T47D (cell line): ENCODE data around the gene DEGS2.

Experiments used
- DNase-seq, 2 experiments: peaks; one replicate each; pipeline versions ENCODE4 v3.0.0 to v3.0.0-alpha.2; 2011 to 2012; ENCODE audit warnings: low read depth in 1 of 2, low spot score in 1 of 2
- JUND ChIP-seq: IDR thresholded peaks from 2 replicates; pipeline ENCODE4 v1.6.1; 2012; ENCODE audit warnings: low read depth
- in situ Hi-C: cut with HindIII; loops from 2 replicates; pipeline ENCODE4 v1.10.0; 2016; ENCODE audit warnings: low sequenced_read_pairs, low pct_unique_long_range_greater_than_20kb

Gene DEGS2

GRCh38 chr14:100106250-100107112 lies 53.0 kb downstream of the DEGS2 start:
- no peak for DNase-seq
- TF ChIP-seq JUND: no peak
- in situ Hi-C loops: no loop called here

- DNase-seq: no peak
- in situ Hi-C loops: no loop called here
- TF ChIP-seq JUND: no peak
These were observed 53.9 kb downstream of the DEGS2 start for GRCh38 chr14:100105357-100106169.

GRCh38 chr14:100104523-100105300 lies 54.7 kb downstream of the DEGS2 start:
- no peak for TF ChIP-seq JUND
- DNase-seq: no peak
- in situ Hi-C loops: no loop called here

- in situ Hi-C loops: no loop called here
- DNase-seq: no peak
- TF ChIP-seq JUND: no peak
These were observed 55.5 kb downstream of the DEGS2 start for GRCh38 chr14:100104006-100104352.

GRCh38 chr14:100103250-100104005 lies 56.0 kb downstream of the DEGS2 start:
- in situ Hi-C loops: no loop called here
- no peak for DNase-seq
- TF ChIP-seq JUND: no peak

- DNase-seq: no peak
- no peak for TF ChIP-seq JUND
- in situ Hi-C loops: no loop called here
These were observed 57.2 kb downstream of the DEGS2 start for GRCh38 chr14:100102156-100102785.

GRCh38 chr14:100100032-100100703 lies 59.3 kb downstream of the DEGS2 start:
- no peak for TF ChIP-seq JUND
- no peak for DNase-seq
- in situ Hi-C loops: no loop called here

- no peak for TF ChIP-seq JUND
- in situ Hi-C loops: no loop called here
- DNase-seq: no peak
These were observed 61.3 kb downstream of the DEGS2 start for GRCh38 chr14:100098171-100098570.

- no peak for TF ChIP-seq JUND
- DNase-seq: no peak
- in situ Hi-C loops: no loop called here
These were observed 62.8 kb downstream of the DEGS2 start for GRCh38 chr14:100096656-100097055.
